AG04450 (cell line): ENCODE measurements around the gene SND1. TPM values are rescaled to one million over a fixed set of nuclear protein-coding genes. Genes with fewer than 3 reads are reported as not detected.
A peak's percentile ranks its signal among the peaks of the same experiment; 100 is the strongest.

ENCODE experiments used
- CTCF ChIA-PET: fragments of 300-600, 350-600 bp; formaldehyde crosslinking; extraction: SDS; loops from one replicate; lab custom pipeline; 2022; ENCODE audit warnings: antibody characterized with exemption, inconsistent platforms; lab: Charles Lee
- POLR2A ChIA-PET: fragments of 350-600 bp; formaldehyde crosslinking; extraction: SDS; loops from one replicate; lab custom pipeline; 2021; ENCODE audit warnings: antibody characterized with exemption, inconsistent platforms; lab: Yijun Ruan, JAX
- DNase-seq: peaks from one replicate; pipeline ENCODE4 v3.0.0-alpha.2; 2011; ENCODE audit warnings: low read depth, low spot score
- H3K27ac ChIP-seq: one replicate; pipeline ENCODE4 v1.5.1; 2012; ENCODE audit warnings: low read depth, low read length, control low read depth
- H3K27me3 ChIP-seq: one replicate; pipeline ENCODE4 v1.6.0; 2012; ENCODE audit warnings: low read length; ENCODE audit not compliant: control insufficient read depth, insufficient read depth
- H3K4me3 ChIP-seq: 2 replicates; pipeline ENCODE4 v1.5.1; 2011; ENCODE audit warnings: mild to moderate bottlenecking, low read depth, low read length, control low read depth
- H3K9me3 ChIP-seq: 2 replicates; pipeline ENCODE4 v1.5.1; 2012; ENCODE audit warnings: low read length; ENCODE audit not compliant: control insufficient read depth, insufficient read depth
- polyA plus RNA-seq: library from polyadenylated mRNA; depleted of rRNA; stranded (reverse); fragments of >200 nt; gene quantifications from 2 replicates; pipeline ENCODE4 v1.2.3, GENCODE V29; 2011
- TF ChIP-seq, protein P1 (sequence below): IDR thresholded peaks from 2 replicates; pipeline ENCODE4 v1.5.1; 2011; ENCODE audit warnings: low read depth, low read length, control low read depth, inconsistent platforms

SND1 gene
- polyA plus RNA-seq, 1 experiment = 247 TPM

DNA sequence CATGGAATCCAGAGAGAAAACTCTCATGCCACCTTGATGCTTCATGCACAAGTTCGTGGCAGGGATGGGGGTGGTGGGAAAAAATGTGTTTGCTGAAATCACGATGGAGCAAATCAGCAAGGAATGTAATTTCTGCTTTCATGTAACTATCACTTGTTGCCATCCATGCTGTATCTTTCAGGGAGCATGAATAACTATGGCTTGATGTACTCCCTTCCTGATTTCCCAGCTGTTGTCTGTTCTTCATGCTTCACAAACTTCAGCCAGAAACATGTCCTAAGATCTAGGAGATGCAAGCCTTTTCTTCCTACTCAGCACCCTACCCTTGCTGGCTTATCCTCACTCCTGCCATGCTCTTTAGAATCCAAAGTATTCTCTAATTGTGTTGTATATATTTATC is 315.3 kb downstream of the SND1 start:
- ChIA-PET CTCF (no interaction called here), POLR2A (no interaction called here)
- H3K9me3 ChIP-seq = no peaks in the 10 kb centered on the region
- TF ChIP-seq, protein P1, sequence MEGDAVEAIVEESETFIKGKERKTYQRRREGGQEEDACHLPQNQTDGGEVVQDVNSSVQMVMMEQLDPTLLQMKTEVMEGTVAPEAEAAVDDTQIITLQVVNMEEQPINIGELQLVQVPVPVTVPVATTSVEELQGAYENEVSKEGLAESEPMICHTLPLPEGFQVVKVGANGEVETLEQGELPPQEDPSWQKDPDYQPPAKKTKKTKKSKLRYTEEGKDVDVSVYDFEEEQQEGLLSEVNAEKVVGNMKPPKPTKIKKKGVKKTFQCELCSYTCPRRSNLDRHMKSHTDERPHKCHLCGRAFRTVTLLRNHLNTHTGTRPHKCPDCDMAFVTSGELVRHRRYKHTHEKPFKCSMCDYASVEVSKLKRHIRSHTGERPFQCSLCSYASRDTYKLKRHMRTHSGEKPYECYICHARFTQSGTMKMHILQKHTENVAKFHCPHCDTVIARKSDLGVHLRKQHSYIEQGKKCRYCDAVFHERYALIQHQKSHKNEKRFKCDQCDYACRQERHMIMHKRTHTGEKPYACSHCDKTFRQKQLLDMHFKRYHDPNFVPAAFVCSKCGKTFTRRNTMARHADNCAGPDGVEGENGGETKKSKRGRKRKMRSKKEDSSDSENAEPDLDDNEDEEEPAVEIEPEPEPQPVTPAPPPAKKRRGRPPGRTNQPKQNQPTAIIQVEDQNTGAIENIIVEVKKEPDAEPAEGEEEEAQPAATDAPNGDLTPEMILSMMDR = no peak
- H3K4me3 ChIP-seq = no peak overlapping the region
- H3K27ac ChIP-seq = no peak overlapping the region
- no peak for DNase-seq
- no peaks in the 10 kb centered on the region for H3K27me3 ChIP-seq

DNA sequence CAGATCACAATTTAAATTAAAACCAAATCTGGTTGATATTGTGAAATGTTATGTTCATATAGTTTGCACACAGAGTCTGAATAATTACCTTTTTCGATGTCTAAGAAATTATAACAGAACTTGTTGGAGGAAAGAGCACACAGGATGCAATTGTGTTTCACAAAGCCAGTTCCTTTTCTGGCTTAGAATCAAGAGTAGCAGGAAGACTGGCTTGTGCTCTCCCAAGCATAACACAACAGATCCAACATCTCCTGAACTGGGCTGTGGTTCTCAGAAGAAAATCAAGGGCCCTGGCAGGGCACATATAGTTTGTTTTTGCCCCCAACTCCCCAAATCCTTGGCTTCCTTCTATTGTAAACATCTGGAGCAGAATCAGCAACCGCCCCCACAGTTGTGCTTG is 316.6 kb downstream of the SND1 start:
- Histone ChIP-seq H3K27ac (peak overlapping the region; percentile 39), H3K4me3 (no peak overlapping the region), H3K27me3 (no peaks in the 10 kb centered on the region), H3K9me3 (no peaks in the 10 kb centered on the region)
- CTCF ChIA-PET = interaction anchor here (1.3 kb wide), 1 partner anchor 260 kb away, joined by 3 read pairs; no protein-coding TSS in a partner anchor
- TF ChIP-seq, protein P1 = no peak
- POLR2A ChIA-PET = no interaction called here
- DNase-seq = no peak

DNA sequence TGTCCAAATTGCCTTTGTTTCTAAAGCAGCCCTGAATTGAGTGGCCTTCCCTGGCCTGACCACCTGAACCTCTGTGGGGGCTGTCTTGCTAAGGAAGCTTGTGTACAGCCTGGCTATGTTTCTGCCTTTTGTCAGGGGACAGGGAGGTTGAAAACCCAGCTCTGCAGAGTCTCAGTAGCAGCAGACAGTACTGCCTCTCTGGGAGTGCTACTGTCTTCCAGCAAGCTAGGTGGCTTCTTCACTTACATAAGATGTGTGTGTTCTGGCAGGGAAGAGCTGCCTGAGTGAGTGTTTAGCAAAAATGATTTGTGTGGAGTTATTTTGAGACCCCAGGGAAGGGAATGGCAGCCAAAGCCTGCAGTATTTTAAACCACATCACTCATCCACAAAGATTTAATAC is 321.8 kb downstream of the SND1 start:
- ChIA-PET CTCF (interaction anchor here (0.7 kb wide), 1 partner anchor 15 kb away, joined by 3 read pairs; no protein-coding TSS in a partner anchor), POLR2A (no interaction called here)
- no peak overlapping the region for H3K27ac ChIP-seq
- no peaks in the 10 kb centered on the region for H3K27me3 ChIP-seq
- TF ChIP-seq, protein P1 = no peak
- H3K9me3 ChIP-seq = peaks cover 10% of the 10 kb centered on the region
- DNase-seq = no peak
- no peak overlapping the region for H3K4me3 ChIP-seq

DNA sequence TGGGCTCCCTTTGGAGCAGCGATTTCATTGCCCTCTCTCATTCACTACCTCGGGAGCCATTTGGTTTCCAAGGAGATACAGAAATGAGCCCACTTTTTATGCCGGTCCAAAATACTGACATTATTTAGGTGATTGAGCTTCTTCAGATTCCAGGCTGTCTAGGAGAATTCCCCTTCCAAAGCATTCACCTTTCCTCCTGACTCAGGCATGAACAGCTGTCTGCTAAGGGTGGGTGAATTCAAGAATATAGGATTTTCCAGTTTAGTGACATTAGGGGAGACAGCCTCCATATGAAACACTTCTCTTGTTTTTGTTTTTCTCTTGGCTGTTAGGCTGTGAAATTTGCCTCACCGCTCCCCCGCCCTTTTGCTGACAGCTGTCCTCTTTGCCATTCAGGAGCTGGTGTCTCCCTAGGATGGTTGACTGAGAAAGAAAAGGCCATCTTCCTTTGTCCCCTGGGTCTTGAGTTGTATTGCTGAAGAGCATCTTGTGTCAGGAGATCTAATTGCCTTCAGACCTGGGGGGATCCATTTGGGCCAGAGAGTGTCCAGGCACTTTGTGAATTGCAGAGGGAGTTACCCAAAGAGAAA is 322.5 kb downstream of the SND1 start:
- H3K27ac ChIP-seq = no peak overlapping the region
- H3K27me3 ChIP-seq = no peaks in the 10 kb centered on the region
- no peak for DNase-seq
- TF ChIP-seq, protein P1 = no peak
- POLR2A ChIA-PET = no interaction called here
- CTCF ChIA-PET = no interaction called here
- peaks cover 14% of the 10 kb centered on the region for H3K9me3 ChIP-seq
- no peak overlapping the region for H3K4me3 ChIP-seq

DNA sequence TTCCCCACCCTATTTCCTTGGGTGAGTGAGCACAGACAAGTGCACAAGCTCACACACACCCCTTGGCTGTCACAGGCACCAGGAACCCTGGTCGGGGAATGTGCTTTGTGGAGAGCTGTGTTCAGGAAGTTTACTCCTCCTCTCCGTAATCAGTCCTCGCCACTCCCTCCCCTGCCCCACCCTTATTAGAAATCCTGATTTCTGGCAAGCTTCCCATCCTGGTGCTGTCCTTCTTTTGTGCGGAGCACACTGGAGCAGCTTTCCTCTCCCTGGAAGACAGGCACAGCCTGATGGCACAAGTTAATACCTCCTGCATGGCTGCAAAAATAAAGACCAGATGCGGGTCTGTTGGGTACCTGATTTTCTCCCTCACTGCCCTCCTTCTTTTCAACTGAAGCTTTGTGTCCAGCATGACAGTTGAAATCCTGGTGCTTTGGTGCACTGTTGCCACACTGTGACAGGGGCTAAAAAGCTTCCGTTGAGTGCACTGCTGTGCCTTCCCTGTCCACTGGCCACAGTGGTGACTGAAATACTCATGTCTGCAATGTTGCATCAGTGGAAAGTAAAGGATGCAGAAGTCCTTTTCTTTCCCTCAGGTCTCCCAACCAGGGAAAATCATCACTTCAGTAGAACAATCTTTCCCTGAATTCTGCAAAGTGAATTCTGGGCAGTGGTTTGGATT is 324.2 kb downstream of the SND1 start:
- H3K27me3 ChIP-seq = no peaks in the 10 kb centered on the region
- H3K4me3 ChIP-seq = no peak overlapping the region
- ChIA-PET POLR2A (no interaction called here), CTCF (no interaction called here)
- TF ChIP-seq, protein P1 = no peak
- peaks cover 14% of the 10 kb centered on the region for H3K9me3 ChIP-seq
- DNase-seq = no peak
- H3K27ac ChIP-seq = no peak overlapping the region
